Measurements from ENCODE around the gene WRNIP1.

GRCh38 chr6:2820415-2820814, 55.2 kb downstream of the WRNIP1 start:
- no peak for TF ChIP-seq CTCF (IDR thresholded peaks at IDR 0.05)
- TF ChIP-seq EZH2phosphoT487 (IDR thresholded peaks at IDR 0.05): no peak

All from neural progenitor cell (in vitro differentiated cells).